Trophoblast cell (in vitro differentiated cells and primary cell): Measurements from ENCODE around the gene BPIFA3.

Experiments used
- DNase-seq, 2 donors: peaks; one replicate each; pipeline ENCODE4 v3.0.0-alpha.2; 2016
- H2AFZ ChIP-seq: 2 replicates; pipeline ENCODE4 v1.6.1; 2013; ENCODE audit warnings: low read length, moderate library complexity, mild to moderate bottlenecking; ENCODE audit not compliant: insufficient read depth, poor library complexity
- H2AK5ac ChIP-seq: 2 replicates; pipeline ENCODE4 v1.6.1; 2013; ENCODE audit warnings: mild to moderate bottlenecking, low read length
- H2BK120ac ChIP-seq: 2 replicates; pipeline ENCODE4 v1.6.1; 2013; ENCODE audit warnings: low read length, mild to moderate bottlenecking, moderate library complexity; ENCODE audit not compliant: insufficient read depth, poor library complexity
- H2BK12ac ChIP-seq: 2 replicates; pipeline ENCODE4 v1.6.1; 2013; ENCODE audit warnings: mild to moderate bottlenecking, low read length, moderate library complexity
- H2BK5ac ChIP-seq: 2 replicates; pipeline ENCODE4 v1.6.1; 2013; ENCODE audit warnings: low read length, low read depth, moderate library complexity, mild to moderate bottlenecking; ENCODE audit not compliant: poor library complexity
- H3K14ac ChIP-seq: 2 replicates; pipeline ENCODE4 v1.6.1; 2013; ENCODE audit warnings: mild to moderate bottlenecking, low read length
- H3K18ac ChIP-seq: 2 replicates; pipeline ENCODE4 v1.6.1; 2013; ENCODE audit warnings: mild to moderate bottlenecking, low read length
- H3K23ac ChIP-seq: 2 replicates; pipeline ENCODE4 v1.6.1; 2013; ENCODE audit warnings: low read length
- H3K27ac ChIP-seq: 2 replicates; pipeline ENCODE4 v1.5.1; 2013; ENCODE audit warnings: low read depth, mild to moderate bottlenecking, inconsistent platforms, low read length, moderate library complexity
- H3K27me3 ChIP-seq: 2 replicates; pipeline ENCODE4 v1.6.1; 2013; ENCODE audit warnings: inconsistent platforms, mild to moderate bottlenecking, low read length, moderate library complexity; ENCODE audit not compliant: insufficient read depth
- H3K36me3 ChIP-seq, 2 experiments: 1 replicate in 1 of 2; 2 replicates in 1 of 2; pipeline ENCODE4 v1.6.1; 2013; ENCODE audit warnings: low read length in 2 of 2, mild to moderate bottlenecking in 2 of 2, moderate library complexity in 1 of 2; ENCODE audit not compliant: insufficient read depth in 2 of 2, control insufficient read depth in 1 of 2
- H3K4ac ChIP-seq: 2 replicates; pipeline ENCODE4 v1.6.1; 2013; ENCODE audit warnings: low read depth, mild to moderate bottlenecking, low read length, moderate library complexity
- H3K4me1 ChIP-seq, 2 experiments: 1 replicate in 1 of 2; 2 replicates in 1 of 2; pipeline ENCODE4 v1.6.1; 2013; ENCODE audit warnings: low read length in 2 of 2, mild to moderate bottlenecking in 2 of 2, moderate library complexity in 1 of 2; ENCODE audit not compliant: insufficient read depth in 2 of 2, control insufficient read depth in 1 of 2
- H3K4me2 ChIP-seq: 2 replicates; pipeline ENCODE4 v1.6.1; 2013; ENCODE audit warnings: inconsistent platforms, mild to moderate bottlenecking, low read length, moderate library complexity
- H3K4me3 ChIP-seq: 2 replicates; pipeline ENCODE4 v1.5.1; 2013; ENCODE audit warnings: mild to moderate bottlenecking, low read depth, low read length, inconsistent platforms
- H3K79me1 ChIP-seq: one replicate; pipeline ENCODE4 v1.6.1; 2013; ENCODE audit warnings: low read length
- H3K79me2 ChIP-seq: 2 replicates; pipeline ENCODE4 v1.6.1; 2013; ENCODE audit warnings: low read length, mild to moderate bottlenecking; ENCODE audit not compliant: control insufficient read depth, insufficient read depth, poor library complexity
- H3K9ac ChIP-seq: 2 replicates; pipeline ENCODE4 v1.6.1; 2013; ENCODE audit warnings: mild to moderate bottlenecking, low read length
- H3K9me3 ChIP-seq: 2 replicates; pipeline ENCODE4 v1.6.1; 2013; ENCODE audit warnings: low read depth, mild to moderate bottlenecking, control low read depth, inconsistent platforms, low read length; ENCODE audit not compliant: insufficient read depth
- H4K12ac ChIP-seq: 2 replicates; pipeline ENCODE4 v1.6.1; 2013; ENCODE audit warnings: low read depth, mild to moderate bottlenecking, low read length, moderate library complexity
- H4K8ac ChIP-seq: 2 replicates; pipeline ENCODE4 v1.6.1; 2013; ENCODE audit warnings: low read depth, mild to moderate bottlenecking, low read length, moderate library complexity
- H4K91ac ChIP-seq: one replicate; pipeline ENCODE4 v1.6.1; 2013; ENCODE audit warnings: low read depth, mild to moderate bottlenecking, low read length, moderate library complexity
- WGBS: extraction: QIAGEN DNeasy Blood & Tissue Kit; methylation state at CpG from one replicate; pipeline ENCODE4 v1.1.7; 2013; ENCODE audit warnings: missing lambda C conversion rate; ENCODE audit not compliant: insufficient read length, insufficient coverage; ENCODE audit errors: extremely low coverage; 5-methylcytosine and 5-hydroxymethylcytosine counted together

BPIFA3 gene

GRCh38 chr20:33175123-33175522 is 42.0 kb upstream of the BPIFA3 start:
- no peaks in the 10 kb centered on the region for H3K4me1 ChIP-seq
- H4K91ac ChIP-seq = no peak overlapping the region
- H3K23ac ChIP-seq = no peak overlapping the region
- H3K4me3 ChIP-seq = no peak overlapping the region
- no peaks in the 10 kb centered on the region for H3K9me3 ChIP-seq
- no peaks in the 10 kb centered on the region for H3K36me3 ChIP-seq
- no peak overlapping the region for H3K14ac ChIP-seq
- no peaks in the 10 kb centered on the region for H3K27me3 ChIP-seq
- H3K79me2 ChIP-seq = no peaks in the 10 kb centered on the region
- H2AK5ac ChIP-seq = no peak overlapping the region
- no peak for DNase-seq
- H3K4me2 ChIP-seq = no peak overlapping the region
- H3K79me1 ChIP-seq = no peaks in the 10 kb centered on the region
- H3K27ac ChIP-seq = no peak overlapping the region
- H2BK120ac ChIP-seq = no peak overlapping the region
- no CpG with 5 or more reads among the region's 3 CpGs for WGBS
- no peak overlapping the region for H3K4ac ChIP-seq
- no peak overlapping the region for H3K9ac ChIP-seq
- H4K8ac ChIP-seq = no peak overlapping the region
- no peak overlapping the region for H2BK5ac ChIP-seq
- no peak overlapping the region for H2BK12ac ChIP-seq
- no peak overlapping the region for H2AFZ ChIP-seq
- H4K12ac ChIP-seq = no peak overlapping the region
- H3K18ac ChIP-seq = no peak overlapping the region

- no peak overlapping the region for H3K9ac ChIP-seq
- H3K23ac ChIP-seq = no peak overlapping the region
- no peak overlapping the region for H2BK12ac ChIP-seq
- DNase-seq = no peak
- no peaks in the 10 kb centered on the region for H3K9me3 ChIP-seq
- H2BK5ac ChIP-seq = no peak overlapping the region
- no peaks in the 10 kb centered on the region for H3K36me3 ChIP-seq
- no peaks in the 10 kb centered on the region for H3K79me2 ChIP-seq
- no peak overlapping the region for H3K4me2 ChIP-seq
- H4K12ac ChIP-seq = no peak overlapping the region
- no peaks in the 10 kb centered on the region for H3K27me3 ChIP-seq
- H3K14ac ChIP-seq = no peak overlapping the region
- H3K4ac ChIP-seq = no peak overlapping the region
- no peak overlapping the region for H4K91ac ChIP-seq
- no peaks in the 10 kb centered on the region for H3K79me1 ChIP-seq
- H3K4me1 ChIP-seq = no peaks in the 10 kb centered on the region
- no peak overlapping the region for H3K27ac ChIP-seq
- no peak overlapping the region for H3K4me3 ChIP-seq
- H2AK5ac ChIP-seq = no peak overlapping the region
- no peak overlapping the region for H4K8ac ChIP-seq
- WGBS = no CpG with 5 or more reads among the region's 3 CpGs
- no peak overlapping the region for H3K18ac ChIP-seq
- no peak overlapping the region for H2AFZ ChIP-seq
- no peak overlapping the region for H2BK120ac ChIP-seq
Measured at GRCh38 chr20:33176101-33176500, 41.1 kb upstream of the BPIFA3 start.

GRCh38 chr20:33177866-33178265 is 39.3 kb upstream of the BPIFA3 start:
- no peak overlapping the region for H3K4me3 ChIP-seq
- no peak overlapping the region for H2AFZ ChIP-seq
- H3K4me1 ChIP-seq = no peaks in the 10 kb centered on the region
- no peak overlapping the region for H2BK12ac ChIP-seq
- no peaks in the 10 kb centered on the region for H3K79me1 ChIP-seq
- WGBS = no CpG with 5 or more reads among the region's 9 CpGs
- H3K14ac ChIP-seq = no peak overlapping the region
- H4K8ac ChIP-seq = no peak overlapping the region
- H2BK120ac ChIP-seq = no peak overlapping the region
- H3K18ac ChIP-seq = no peak overlapping the region
- H3K36me3 ChIP-seq = no peaks in the 10 kb centered on the region
- H3K9ac ChIP-seq = no peak overlapping the region
- no peak overlapping the region for H3K4me2 ChIP-seq
- no peak overlapping the region for H3K23ac ChIP-seq
- no peak overlapping the region for H4K12ac ChIP-seq
- H2AK5ac ChIP-seq = no peak overlapping the region
- H3K27me3 ChIP-seq = no peaks in the 10 kb centered on the region
- no peak overlapping the region for H3K4ac ChIP-seq
- no peak overlapping the region for H4K91ac ChIP-seq
- no peak overlapping the region for H3K27ac ChIP-seq
- H3K9me3 ChIP-seq = peaks cover 2% of the 10 kb centered on the region
- H3K79me2 ChIP-seq = no peaks in the 10 kb centered on the region
- no peak for DNase-seq
- no peak overlapping the region for H2BK5ac ChIP-seq

GRCh38 chr20:33178726-33179125 is 38.4 kb upstream of the BPIFA3 start:
- Histone ChIP-seq H3K79me1 (no peaks in the 10 kb centered on the region), H3K79me2 (no peaks in the 10 kb centered on the region)
- no CpG with 5 or more reads among the region's 6 CpGs for WGBS

More at GRCh38 chr20:33178726-33179125, 38.4 kb upstream of the BPIFA3 start:
- Histone ChIP-seq H3K23ac (no peak overlapping the region), H3K9ac (no peak overlapping the region), H3K36me3 (no peaks in the 10 kb centered on the region), H3K4ac (no peak overlapping the region), H2BK12ac (no peak overlapping the region), H3K4me3 (no peak overlapping the region), H3K27ac (no peak overlapping the region), H3K9me3 (peaks cover 2% of the 10 kb centered on the region), H4K91ac (no peak overlapping the region), H4K12ac (no peak overlapping the region), H2BK120ac (no peak overlapping the region), H3K4me2 (no peak overlapping the region), H2AFZ (no peak overlapping the region), H2AK5ac (no peak overlapping the region), H4K8ac (no peak overlapping the region), H3K18ac (no peak overlapping the region), H3K14ac (no peak overlapping the region), H3K27me3 (no peaks in the 10 kb centered on the region), H3K4me1 (no peaks in the 10 kb centered on the region), H2BK5ac (no peak overlapping the region)
- peak in 1 of 2 donors; percentile 25 for DNase-seq
